ENCODE measurements around the gene SPACA4. TPM values are rescaled to one million over a fixed set of nuclear protein-coding genes. Genes with fewer than 3 reads are reported as not detected.

Gene SPACA4
- total RNA-seq, 4 donors from 2014 or later: 0.67 TPM; not detected in 3

DNA sequence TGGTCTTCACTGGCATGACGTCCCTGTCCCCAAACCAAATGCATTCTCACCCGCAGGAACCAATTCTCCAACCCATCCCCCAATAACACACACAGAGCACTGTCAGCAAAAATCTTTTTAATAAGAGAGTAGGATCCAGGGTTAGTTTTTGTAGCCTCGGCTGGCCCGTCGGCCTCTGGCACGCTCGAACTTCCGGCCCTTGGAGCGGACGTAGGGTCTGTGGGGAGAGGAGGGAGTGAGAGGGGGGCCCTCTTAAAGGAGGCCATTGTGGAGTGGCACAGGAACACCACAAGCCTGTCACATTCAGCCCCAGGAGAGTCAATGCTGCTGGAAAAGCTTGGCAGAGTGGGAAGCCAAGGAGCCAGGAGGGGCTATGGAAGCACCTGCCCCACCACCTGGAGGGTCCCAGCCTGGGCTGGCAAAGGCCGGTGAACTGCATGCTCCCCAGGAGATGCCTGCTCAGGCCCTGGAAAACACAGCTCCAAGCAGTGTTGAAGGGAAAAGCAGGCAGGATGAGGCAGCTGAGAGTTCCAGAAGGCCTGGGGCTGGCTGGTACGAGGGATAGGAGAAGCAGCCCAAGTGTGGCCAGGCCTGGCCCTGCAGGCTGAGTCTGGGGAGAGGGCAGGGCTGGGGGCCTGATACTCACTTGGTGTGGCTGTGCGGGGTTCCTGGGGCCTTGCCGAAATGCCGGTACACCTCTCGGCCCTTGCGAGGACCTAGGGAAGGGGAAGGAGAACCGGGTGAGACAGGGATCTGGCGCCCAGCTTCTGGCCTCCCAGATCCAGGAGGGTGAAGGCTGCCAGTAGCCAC lies 8.9 kb downstream of the SPACA4 start:
- intact Hi-C loops (cut with DNase I): no loop called here

GRCh38 chr19:48616041-48616436 lies 9.5 kb downstream of the SPACA4 start:
- WGBS, 2 donors: 82 to 90% methylated on average over 7 to 10 of the region's 16 CpGs
- no peaks in the 10 kb centered on the region for H3K27me3 ChIP-seq
- no peak for DNase-seq
- H3K36me3 ChIP-seq: peaks cover 25 to 26% of the 10 kb centered on the region in 2 donors
- no peaks in the 10 kb centered on the region for H3K9me3 ChIP-seq
- no peak for TF ChIP-seq POLR2A (IDR thresholded peaks at IDR 0.05)
- no peak for TF ChIP-seq CTCF (IDR thresholded peaks at IDR 0.05)
- H3K4me3 ChIP-seq (replicated peaks in 1 of 3): no peak overlapping the region
- intact Hi-C loops (cut with DNase I): no loop called here
- no peak overlapping the region for H3K27ac ChIP-seq
- peaks cover 15 to 27% of the 10 kb centered on the region in 2 donors for H3K4me1 ChIP-seq

More for the DNA sequence above, 8.9 kb downstream of the SPACA4 start:
- 74 to 81% methylated on average over 18 to 19 of the region's 19 CpGs for WGBS, 2 donors
- H3K4me3 ChIP-seq (replicated peaks in 1 of 3): no peak overlapping the region
- TF ChIP-seq POLR2A (IDR thresholded peaks at IDR 0.05): no peak
- TF ChIP-seq CTCF (IDR thresholded peaks at IDR 0.05): no peak
- peaks cover 15 to 27% of the 10 kb centered on the region in 2 donors for H3K4me1 ChIP-seq
- no peak for DNase-seq
- no peak overlapping the region for H3K27ac ChIP-seq
- H3K9me3 ChIP-seq: no peaks in the 10 kb centered on the region
- peaks cover 25 to 26% of the 10 kb centered on the region in 2 donors for H3K36me3 ChIP-seq
- H3K27me3 ChIP-seq: no peaks in the 10 kb centered on the region

DNA sequence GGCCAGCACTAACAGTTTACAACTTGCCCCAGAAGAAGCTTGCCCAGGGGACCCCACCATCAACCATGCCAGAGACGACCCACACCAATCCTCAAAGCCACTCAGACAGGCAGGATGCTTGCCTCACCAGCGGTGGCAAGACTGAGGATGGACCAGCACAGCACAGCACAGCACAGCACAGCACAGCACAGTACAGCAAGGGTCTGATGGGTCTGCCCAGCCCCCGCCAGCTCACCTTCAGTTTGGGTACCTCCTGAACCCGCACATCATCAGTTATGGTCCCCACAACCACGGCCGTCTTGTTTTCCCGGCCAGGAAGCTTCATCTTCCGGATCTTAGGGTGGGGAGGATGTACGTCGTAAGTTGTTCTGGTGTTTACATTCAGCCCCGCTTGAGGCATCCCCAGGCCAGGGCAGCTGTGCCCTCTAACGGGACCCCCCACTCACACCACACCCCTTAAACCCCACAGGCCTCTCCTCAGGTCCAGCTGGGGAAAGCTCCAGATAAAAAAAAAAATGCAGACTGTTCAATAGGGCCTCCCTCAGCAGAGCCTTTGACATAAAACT lies 10.0 kb downstream of the SPACA4 start:
- intact Hi-C loops (cut with DNase I): no loop called here
- Histone ChIP-seq H3K4me3 (replicated peaks in 1 of 3) (no peak overlapping the region), H3K4me1 (peaks cover 15 to 27% of the 10 kb centered on the region in 2 donors), H3K27me3 (no peaks in the 10 kb centered on the region), H3K27ac (no peak overlapping the region), H3K36me3 (peaks cover 25 to 26% of the 10 kb centered on the region in 2 donors), H3K9me3 (no peaks in the 10 kb centered on the region)
- TF ChIP-seq POLR2A (IDR thresholded peaks at IDR 0.05) (no peak), CTCF (IDR thresholded peaks at IDR 0.05) (no peak)
- DNase-seq: no peak
- 80 to 87% methylated on average over 10 to 12 of the region's 12 CpGs for WGBS, 2 donors

GRCh38 chr19:48617146-48617937 lies 10.8 kb downstream of the SPACA4 start:
- H3K4me1 ChIP-seq: peaks cover 15 to 27% of the 10 kb centered on the region in 2 donors
- intact Hi-C loops (cut with DNase I): no loop called here
- peak overlapping the region in 1 of 3 donors; percentile 82 for H3K27ac ChIP-seq

More at GRCh38 chr19:48617146-48617937, 10.8 kb downstream of the SPACA4 start:
- H3K4me3 ChIP-seq (replicated peaks in 1 of 3): peak overlapping the region in 1 of 3 donors; percentile 58
- no peaks in the 10 kb centered on the region for H3K27me3 ChIP-seq
- WGBS, 2 donors: 63 to 67% methylated on average over 16 to 18 of the region's 18 CpGs
- no peaks in the 10 kb centered on the region for H3K9me3 ChIP-seq
- H3K36me3 ChIP-seq: peaks cover 25 to 26% of the 10 kb centered on the region in 2 donors
- TF ChIP-seq CTCF (IDR thresholded peaks at IDR 0.05): no peak
- no peak for TF ChIP-seq POLR2A (IDR thresholded peaks at IDR 0.05)
- peak in 1 of 2 donors; percentile 18 for DNase-seq
